Measurements from ENCODE around the gene FCF1. TPM values are rescaled to one million over a fixed set of nuclear protein-coding genes. Genes with fewer than 3 reads are reported as not detected.

The FCF1 gene
- total and polyA plus RNA-seq, 9 of the 15 experiments (the other 6 are each of a cell fraction or from before 2014, with no cell fraction given) = 6.8 to 91.9 (median 40.0) TPM

DNA sequence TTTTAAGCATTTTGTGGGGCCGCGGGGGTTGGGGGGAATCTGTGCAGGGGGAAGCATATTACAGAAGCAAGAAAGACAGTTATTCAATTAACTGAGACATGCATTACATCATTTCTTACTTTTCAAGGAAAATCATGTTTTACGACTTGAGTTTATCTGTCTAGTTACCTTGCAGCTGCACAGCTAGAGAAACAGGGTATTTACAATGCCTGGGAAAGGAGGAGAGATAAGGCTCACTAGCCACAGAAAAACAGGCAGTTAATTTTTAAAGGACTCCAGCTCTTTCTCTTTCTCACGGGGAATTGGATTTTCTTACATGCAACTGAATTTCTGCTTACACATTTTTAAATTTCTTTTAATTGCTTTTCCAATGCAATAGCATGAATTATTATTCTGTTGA is 22.2 kb downstream of the FCF1 start (continued):
- no peak for TF ChIP-seq TSC22D4 (tag; IDR thresholded peaks at IDR 0.05)
- TF ChIP-seq OTX1 (CRISPR knock-in tag; IDR thresholded peaks at IDR 0.05) = no peak
- TF ChIP-seq, protein P1, sequence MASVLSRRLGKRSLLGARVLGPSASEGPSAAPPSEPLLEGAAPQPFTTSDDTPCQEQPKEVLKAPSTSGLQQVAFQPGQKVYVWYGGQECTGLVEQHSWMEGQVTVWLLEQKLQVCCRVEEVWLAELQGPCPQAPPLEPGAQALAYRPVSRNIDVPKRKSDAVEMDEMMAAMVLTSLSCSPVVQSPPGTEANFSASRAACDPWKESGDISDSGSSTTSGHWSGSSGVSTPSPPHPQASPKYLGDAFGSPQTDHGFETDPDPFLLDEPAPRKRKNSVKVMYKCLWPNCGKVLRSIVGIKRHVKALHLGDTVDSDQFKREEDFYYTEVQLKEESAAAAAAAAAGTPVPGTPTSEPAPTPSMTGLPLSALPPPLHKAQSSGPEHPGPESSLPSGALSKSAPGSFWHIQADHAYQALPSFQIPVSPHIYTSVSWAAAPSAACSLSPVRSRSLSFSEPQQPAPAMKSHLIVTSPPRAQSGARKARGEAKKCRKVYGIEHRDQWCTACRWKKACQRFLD (CRISPR knock-in tag; IDR thresholded peaks at IDR 0.05) = peak; percentile 74; the same call in 1 of the 2 replicates
- no peak for TF ChIP-seq KAT7 (CRISPR knock-in tag; IDR thresholded peaks at IDR 0.05; ENCODE audit: borderline replicate concordance)
- TF ChIP-seq POLR3G (IDR thresholded peaks at IDR 0.05; ENCODE audit: extremely low read depth, insufficient read length, insufficient replicate concordance) = no peak
- TF ChIP-seq MCM7 (IDR thresholded peaks at IDR 0.05) = no peak
- TF ChIP-seq TFAM (CRISPR knock-in tag; conservative IDR thresholded peaks at IDR 0.05) = no peak
- TF ChIP-seq SRSF3 (IDR thresholded peaks at IDR 0.05; ENCODE audit: insufficient read depth, low read length) = no peak
- peak; percentile 82 for TF ChIP-seq SOX6 (IDR thresholded peaks at IDR 0.05)
- no peak for TF ChIP-seq PHB2 (IDR thresholded peaks at IDR 0.05; ENCODE audit: low read depth)
- no peak for TF ChIP-seq CSDE1 (IDR thresholded peaks at IDR 0.05)
- TF ChIP-seq, protein P2, sequence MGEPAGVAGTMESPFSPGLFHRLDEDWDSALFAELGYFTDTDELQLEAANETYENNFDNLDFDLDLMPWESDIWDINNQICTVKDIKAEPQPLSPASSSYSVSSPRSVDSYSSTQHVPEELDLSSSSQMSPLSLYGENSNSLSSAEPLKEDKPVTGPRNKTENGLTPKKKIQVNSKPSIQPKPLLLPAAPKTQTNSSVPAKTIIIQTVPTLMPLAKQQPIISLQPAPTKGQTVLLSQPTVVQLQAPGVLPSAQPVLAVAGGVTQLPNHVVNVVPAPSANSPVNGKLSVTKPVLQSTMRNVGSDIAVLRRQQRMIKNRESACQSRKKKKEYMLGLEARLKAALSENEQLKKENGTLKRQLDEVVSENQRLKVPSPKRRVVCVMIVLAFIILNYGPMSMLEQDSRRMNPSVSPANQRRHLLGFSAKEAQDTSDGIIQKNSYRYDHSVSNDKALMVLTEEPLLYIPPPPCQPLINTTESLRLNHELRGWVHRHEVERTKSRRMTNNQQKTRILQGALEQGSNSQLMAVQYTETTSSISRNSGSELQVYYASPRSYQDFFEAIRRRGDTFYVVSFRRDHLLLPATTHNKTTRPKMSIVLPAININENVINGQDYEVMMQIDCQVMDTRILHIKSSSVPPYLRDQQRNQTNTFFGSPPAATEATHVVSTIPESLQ (CRISPR knock-in tag; IDR thresholded peaks at IDR 0.05) = no peak
- TF ChIP-seq KDM4B (IDR thresholded peaks at IDR 0.05; ENCODE audit: borderline replicate concordance in 2 of 2, low read depth in 1 of 2) = no peak
- TF ChIP-seq MEF2A (IDR thresholded peaks at IDR 0.05; ENCODE audit: control insufficient read depth, low read depth, low read length) = 0 out of 2 replicates have a peak, but pooled peaks have one; percentile 20
- TF ChIP-seq, protein P3, sequence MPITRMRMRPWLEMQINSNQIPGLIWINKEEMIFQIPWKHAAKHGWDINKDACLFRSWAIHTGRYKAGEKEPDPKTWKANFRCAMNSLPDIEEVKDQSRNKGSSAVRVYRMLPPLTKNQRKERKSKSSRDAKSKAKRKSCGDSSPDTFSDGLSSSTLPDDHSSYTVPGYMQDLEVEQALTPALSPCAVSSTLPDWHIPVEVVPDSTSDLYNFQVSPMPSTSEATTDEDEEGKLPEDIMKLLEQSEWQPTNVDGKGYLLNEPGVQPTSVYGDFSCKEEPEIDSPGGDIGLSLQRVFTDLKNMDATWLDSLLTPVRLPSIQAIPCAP (CRISPR knock-in tag; IDR thresholded peaks at IDR 0.05; ENCODE audit: borderline replicate concordance) = no peak
- TF ChIP-seq, protein P4, sequence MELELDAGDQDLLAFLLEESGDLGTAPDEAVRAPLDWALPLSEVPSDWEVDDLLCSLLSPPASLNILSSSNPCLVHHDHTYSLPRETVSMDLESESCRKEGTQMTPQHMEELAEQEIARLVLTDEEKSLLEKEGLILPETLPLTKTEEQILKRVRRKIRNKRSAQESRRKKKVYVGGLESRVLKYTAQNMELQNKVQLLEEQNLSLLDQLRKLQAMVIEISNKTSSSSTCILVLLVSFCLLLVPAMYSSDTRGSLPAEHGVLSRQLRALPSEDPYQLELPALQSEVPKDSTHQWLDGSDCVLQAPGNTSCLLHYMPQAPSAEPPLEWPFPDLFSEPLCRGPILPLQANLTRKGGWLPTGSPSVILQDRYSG (tag; conservative IDR thresholded peaks at IDR 0.05; ENCODE audit: low read depth) = no peak
- TF ChIP-seq, protein P5, sequence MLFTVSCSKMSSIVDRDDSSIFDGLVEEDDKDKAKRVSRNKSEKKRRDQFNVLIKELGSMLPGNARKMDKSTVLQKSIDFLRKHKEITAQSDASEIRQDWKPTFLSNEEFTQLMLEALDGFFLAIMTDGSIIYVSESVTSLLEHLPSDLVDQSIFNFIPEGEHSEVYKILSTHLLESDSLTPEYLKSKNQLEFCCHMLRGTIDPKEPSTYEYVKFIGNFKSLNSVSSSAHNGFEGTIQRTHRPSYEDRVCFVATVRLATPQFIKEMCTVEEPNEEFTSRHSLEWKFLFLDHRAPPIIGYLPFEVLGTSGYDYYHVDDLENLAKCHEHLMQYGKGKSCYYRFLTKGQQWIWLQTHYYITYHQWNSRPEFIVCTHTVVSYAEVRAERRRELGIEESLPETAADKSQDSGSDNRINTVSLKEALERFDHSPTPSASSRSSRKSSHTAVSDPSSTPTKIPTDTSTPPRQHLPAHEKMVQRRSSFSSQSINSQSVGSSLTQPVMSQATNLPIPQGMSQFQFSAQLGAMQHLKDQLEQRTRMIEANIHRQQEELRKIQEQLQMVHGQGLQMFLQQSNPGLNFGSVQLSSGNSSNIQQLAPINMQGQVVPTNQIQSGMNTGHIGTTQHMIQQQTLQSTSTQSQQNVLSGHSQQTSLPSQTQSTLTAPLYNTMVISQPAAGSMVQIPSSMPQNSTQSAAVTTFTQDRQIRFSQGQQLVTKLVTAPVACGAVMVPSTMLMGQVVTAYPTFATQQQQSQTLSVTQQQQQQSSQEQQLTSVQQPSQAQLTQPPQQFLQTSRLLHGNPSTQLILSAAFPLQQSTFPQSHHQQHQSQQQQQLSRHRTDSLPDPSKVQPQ (CRISPR knock-in tag; IDR thresholded peaks at IDR 0.05; ENCODE audit: borderline replicate concordance) = no peak
- no peak for TF ChIP-seq GABPB1 (CRISPR knock-in tag; IDR thresholded peaks at IDR 0.05)
- TF ChIP-seq ZFP1 (CRISPR knock-in tag; IDR thresholded peaks at IDR 0.05) = no peak
- no peak for TF ChIP-seq HIVEP1 (CRISPR knock-in tag; IDR thresholded peaks at IDR 0.05)
- TF ChIP-seq WHSC1 (IDR thresholded peaks at IDR 0.05; ENCODE audit: low read length) = no peak
